ENCODE data around the gene CYP2U1.

Gene CYP2U1

GRCh38 chr4:108001540-108002135 lies 70.3 kb downstream of the CYP2U1 start:
- in situ Hi-C loops (cut with HindIII; ENCODE audit: low pct_ligation_motif_present, low pct_unique_long_range_greater_than_20kb, low sequenced_read_pairs), result no loop called here
- no peak for DNase-seq
